Left lobe of liver (tissue), 2 donors: ENCODE results near the gene CPT1B. TPM values are rescaled to one million over a fixed set of nuclear protein-coding genes. Genes with fewer than 3 reads are reported as not detected.

Source experiments
- ATAC-seq: fragments of 200-7000 bp; cut with Tn5 transposase; one replicate; pipeline ENCODE4 v1.9.1; 2020; ENCODE audit warnings: mild to moderate bottlenecking, moderate library complexity
- DNase-seq: peaks from one replicate; pipeline ENCODE4 v3.0.0-alpha.2; 2020; ENCODE audit warnings: low spot score
- total RNA-seq: library from RNA; stranded (reverse); gene quantifications from one replicate; pipeline ENCODE4 v1.2.1, GENCODE V29; 2021
- donor health status: DM: no; HTN: no; CAD: no; lungs with moderate emphysema.
- donor health status: DM: no; HTN: yes; CAD: no.

Gene CPT1B
- total RNA-seq, 1 donor from 2014 or later: 24.7 TPM

DNA sequence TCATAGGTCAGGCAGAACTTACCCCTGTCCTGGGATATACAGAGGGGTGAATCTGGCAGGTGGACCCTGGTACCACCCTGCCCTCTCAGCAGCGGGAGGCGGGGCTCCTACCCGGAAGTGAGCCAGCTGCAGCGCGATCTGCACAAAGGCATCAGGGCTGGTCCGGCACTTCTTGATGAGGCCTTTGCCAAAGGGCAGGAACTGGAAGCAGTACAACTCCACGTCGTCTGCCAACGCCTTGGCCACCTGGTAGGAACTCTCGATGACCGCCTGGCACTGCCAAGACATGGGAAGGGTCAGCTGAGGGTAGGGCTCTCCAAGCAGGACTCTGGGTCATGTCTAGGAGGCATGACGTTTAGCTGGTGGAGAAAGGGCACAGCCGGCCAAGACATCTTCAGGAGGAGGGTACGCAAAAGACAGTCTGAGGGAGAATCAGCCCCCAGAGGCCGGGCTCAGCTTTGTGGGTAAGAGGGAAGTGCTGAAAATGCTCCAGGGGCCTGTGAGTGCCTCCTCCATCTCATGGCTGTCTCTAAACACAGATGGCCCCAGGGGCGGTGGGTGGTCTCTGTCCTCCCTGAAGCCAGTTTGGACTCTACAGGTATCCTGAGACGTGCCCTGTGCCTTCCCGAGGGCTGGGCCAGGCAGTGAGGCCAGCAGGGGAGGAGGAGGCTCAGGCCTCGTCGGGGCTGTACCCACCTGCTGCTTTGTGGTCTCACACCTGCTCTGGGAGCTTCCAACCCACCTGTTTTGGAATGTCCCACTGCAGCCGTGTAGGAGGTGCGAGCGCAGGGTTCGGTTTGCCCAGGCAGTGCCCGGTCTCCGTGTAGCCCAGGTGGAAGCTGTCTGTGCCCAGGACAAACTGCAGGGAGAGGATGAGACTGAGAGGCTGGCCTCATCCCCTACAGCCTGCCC lies 6.7 kb downstream of the CPT1B start:
- ATAC-seq (no peak), DNase-seq (no peak)

DNA sequence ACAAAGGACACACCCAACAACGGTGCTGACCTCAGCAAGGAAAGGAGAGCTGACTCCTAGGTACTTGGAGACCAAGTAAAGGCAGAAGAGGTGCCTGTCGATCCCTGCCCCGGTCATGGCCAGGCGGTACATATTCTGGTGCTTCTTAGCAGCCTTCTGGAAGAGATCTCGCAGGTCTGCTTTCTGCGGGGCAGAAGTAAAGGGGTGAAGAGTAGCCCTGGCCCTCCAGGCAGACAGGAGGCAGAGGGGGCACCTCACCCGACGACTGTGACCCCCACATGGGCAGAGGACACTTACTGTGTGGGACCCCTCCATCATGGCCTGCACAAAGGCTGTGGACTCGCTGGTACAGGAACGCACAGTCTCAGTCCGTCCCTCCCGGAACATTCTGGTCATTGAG lies 7.4 kb downstream of the CPT1B start:
- ATAC-seq (no peak), DNase-seq (no peak)

DNA sequence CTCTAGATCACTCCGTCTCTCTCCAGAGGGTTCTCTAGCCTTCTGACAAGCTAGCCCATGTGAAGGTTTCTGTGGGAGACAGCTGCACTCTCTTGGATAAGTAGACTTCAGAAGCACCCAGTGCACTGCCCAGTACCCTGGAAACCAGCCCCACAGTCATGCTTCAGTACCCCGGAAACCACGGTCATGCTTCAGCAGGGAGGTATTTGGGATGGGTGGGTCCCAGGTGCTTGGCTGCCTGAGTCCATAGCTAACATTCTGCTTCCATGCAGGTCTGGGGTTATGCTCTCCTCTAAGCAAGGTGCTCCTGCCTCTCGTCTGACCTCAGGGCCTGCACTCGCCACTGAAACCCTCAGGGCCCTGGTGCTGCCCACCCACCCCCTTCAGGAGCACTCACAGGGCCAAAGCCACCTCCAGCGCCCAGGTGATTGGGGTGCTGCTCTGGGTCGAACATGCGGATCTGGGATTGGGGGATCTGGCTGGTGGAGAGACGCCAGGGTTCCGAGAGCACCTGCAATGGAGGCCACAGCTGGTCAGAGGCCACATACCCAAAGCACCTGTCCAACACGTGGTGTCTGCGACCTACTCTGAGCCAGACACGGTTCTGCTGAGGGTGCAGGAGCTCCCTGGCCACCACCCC lies 8.2 kb downstream of the CPT1B start:
- DNase-seq (no peak), ATAC-seq (no peak)

DNA sequence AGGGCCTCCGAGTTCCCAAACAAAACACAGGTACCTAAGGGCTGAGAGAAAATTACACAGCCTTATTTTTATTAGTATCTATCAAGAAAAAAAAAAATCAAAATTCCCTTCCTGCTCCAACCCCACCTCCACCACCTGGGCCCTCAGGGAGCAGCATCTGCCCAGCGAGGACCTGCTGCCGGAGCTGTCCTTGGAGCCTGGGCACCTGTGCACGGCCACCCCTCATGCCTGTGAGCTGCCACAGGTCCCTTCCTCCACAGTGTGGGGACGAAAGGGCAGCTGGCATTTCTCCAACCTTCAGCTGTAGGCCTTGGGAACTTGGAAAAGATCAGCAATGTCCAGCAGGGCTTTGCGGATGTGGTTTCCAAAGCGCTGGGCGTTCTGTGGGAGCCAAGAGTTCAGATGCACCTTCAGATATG lies 9.2 kb downstream of the CPT1B start:
- peak; percentile 75 for ATAC-seq
- peak; percentile 92 for DNase-seq

DNA sequence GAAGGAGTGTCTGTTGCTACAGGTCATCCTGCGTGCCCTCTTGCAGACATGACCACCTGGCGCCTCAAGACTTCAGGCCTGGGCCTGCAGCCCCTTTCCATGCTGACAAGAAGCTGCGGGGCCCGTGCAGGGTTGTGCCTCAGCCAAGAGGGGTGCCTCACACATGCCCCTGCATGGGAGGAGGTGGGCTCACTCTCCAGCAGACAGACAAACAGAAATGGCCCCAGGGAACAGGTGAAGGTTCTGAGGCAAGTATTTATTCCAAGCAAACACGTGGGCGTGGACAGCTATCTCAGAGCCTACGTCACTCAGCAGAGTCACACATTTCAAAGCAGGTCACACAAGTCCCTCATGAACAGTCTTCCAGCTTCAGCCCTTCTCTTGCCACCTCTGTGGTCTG lies 9.6 kb downstream of the CPT1B start:
- DNase-seq (peak; percentile 81), ATAC-seq (peak; percentile 74)

DNA sequence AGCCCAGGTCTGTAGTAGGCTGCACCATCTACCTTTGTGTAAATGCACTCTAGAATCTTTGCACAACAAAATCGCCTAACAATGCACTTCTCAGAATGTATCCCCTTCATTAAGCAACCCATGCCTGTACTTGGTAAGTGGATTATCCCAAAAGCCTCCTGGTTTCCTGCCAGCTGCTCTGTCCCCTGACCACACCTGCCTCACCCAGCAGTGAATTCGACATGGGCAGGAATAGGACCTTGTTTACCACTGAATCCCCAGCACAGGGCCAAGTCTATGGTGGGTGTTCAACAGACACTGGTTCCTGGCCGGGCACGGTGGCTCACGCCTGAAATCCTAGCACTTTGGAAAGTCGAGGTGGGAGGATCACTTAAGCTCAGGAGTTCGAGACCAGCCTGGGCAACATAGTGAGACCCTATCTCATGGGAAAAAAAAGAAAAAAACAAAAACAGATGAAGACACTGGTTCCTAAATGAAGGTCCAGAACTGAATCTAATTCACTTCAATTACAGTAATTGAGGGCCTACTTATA lies 10.4 kb downstream of the CPT1B start:
- DNase-seq: no peak
- ATAC-seq: no peak

DNA sequence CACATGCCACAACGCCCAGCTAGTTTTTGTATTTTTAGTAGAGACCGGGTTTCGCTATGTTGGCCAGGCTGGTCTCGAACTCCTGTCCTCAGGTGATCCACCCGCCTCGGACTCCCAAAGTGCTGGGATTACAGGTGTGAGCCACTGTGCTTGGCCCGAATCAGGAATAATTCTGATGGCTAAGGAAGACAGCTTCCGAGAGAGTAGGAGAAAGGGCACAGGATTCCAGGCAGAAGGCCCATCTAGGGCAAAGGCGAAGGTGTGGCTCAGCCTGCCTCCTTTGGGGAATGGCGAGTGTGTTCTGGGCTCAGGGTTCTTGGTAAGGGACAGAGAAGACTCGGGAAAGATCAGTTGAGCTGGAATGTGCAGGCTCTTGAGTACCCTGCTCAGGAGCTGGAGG lies 13.9 kb downstream of the CPT1B start:
- ATAC-seq (no peak), DNase-seq (no peak)

DNA sequence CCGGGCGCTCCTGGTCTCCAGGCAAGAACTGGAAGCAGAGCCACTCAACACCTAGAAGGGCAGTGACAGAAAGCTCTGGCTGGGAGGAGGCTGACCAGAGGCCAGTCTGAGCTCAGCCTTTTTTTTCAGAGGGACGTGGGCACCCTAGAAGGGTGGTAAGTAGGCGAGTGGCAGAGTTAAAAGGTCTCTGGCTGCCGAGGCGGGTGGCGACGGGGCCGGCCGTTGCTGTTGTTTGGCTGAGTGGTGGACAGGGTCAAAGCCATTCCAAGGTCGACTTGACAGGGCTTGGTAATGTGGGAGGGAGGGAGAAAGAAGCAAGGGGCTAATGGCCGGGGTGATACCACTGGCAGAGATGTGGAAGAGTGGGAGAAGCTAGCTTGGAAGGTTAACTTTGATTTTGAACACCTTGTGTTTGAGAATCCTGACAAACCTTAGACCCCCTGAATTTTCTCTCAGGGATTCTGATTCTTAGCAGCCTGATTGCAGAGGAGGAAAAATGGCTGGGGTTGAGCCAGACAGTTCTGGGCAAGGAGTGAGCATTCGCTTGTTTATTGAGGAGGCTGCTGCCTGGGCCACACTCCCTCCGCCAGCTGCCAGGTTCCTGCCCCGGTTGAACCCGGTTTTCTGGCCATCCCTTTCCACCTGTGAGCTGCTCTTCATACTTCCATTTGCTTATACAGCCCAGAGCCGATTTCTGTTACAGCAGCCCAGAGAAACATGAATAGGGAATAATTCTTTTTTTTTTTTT lies 14.6 kb downstream of the CPT1B start:
- peak; percentile 67 for DNase-seq
- peak; percentile 60 for ATAC-seq

DNA sequence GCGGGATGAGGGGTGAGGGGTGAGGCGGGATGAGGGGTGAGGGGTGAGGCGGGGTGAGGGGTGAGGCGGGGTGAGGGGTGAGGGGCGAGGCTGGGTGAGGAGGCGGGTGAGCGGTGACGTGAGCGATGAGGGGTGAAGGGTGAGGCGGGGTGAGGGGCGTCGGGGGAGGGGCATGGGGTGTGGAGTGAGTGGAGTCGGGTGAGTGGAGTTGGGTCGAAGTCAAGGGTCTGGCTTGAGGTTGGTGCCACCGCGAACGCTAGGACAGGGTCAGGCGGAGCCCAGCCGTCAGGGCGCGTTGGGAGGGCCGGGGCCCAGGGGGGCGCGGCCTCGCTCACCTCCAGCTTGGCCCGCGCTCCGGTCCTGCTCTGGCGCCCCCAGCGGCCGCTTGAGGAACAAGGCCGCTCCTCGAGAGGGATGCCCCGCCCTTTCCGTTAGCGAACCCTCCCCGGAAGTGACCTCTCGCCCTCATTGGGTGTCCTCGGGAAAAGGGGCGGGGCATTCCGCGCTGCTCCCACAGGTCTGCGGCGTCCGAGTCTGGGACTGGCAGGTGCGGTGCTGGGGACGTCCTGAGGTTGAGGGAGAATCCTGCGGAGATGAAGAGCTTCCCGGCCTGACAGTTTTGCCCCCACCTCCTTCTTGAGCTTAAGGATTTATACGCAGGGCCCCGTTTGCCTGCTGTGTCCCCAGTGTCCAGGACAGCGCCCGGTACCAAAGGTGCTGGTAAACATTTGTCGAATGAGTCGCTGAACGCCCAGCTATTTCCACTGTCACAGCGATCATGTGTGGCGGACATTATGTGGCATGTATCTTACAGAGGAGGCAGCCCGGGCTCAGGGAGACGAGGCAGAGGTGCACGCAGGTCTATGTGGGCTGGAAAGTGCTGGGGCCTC lies 15.5 kb downstream of the CPT1B start, which contains the start of gene SYCE3:
Gene SYCE3 (minus strand): TSS at position 397 of the 890 bp plus-strand sequence. CDS start 6,514 bp downstream, outside the sequence.
- DNase-seq (peak; percentile 98), ATAC-seq (peak; percentile 93)

DNA sequence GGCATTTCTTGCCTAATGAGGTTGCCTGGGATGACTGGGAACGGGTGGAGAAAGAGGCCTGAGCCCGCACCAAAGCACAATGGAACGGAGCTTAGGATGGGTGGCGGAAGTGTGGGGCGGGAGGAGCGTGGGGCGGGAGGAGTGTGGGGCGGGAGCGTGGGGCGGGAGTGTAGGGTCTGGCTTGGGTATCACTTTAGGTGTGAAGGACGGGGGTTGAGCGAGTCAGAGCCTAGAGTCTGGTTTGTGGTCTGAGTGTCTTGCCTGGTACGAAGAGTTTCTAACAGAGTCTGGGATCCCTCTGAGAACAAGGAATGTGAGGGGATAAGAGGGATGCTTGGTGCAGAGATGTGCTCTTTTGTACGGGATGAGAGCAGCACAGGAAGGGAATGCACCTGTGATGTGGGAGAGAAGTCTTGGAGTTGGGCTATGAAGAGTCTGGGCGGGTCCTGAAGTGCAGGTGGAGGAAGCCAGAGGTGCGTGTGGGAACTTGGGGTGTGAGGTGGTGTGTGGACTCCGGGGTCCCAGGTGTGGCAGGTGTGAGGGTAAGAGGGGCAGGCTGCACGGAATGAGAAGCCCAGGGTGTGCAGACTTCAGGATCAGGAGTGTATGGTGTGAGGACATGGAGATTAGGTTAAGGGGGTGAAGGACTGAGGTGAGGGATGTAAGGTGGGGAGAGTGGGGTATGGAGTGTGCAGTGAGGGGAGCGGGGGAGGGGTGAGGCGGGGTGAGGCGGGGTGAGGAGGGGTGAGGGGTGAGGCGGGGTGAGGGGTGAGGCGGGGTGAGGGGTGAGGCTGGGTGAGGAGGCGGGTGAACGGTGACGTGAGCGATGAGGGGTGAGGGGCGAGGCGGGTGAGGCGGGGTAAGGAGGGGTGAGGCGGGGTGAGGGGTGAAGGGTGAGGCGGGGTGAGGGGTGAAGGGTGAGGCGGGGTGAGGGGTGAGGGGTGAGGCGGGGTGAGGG lies 16.5 kb downstream of the CPT1B start:
- ATAC-seq (no peak), DNase-seq (no peak)

DNA sequence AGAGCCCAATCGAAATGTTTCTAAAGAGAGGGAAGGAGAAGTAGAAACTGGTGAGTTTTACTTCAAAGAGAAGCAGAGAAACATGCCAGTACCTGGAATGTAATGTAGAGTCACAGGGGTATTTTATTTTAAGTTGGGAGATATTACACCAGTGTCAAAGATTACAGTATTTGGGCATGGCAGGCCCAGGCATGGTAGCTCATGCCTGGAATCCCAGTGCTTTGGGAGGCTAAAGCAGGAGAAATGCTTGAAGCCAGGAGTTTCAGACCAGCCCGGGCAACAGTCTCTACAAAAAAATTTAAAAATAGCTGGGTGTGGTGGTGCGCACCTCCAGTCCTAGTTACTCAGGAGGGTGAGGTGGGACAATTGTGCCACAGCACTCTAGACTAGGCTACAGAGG lies 18.2 kb downstream of the CPT1B start:
- ATAC-seq: no peak

DNA sequence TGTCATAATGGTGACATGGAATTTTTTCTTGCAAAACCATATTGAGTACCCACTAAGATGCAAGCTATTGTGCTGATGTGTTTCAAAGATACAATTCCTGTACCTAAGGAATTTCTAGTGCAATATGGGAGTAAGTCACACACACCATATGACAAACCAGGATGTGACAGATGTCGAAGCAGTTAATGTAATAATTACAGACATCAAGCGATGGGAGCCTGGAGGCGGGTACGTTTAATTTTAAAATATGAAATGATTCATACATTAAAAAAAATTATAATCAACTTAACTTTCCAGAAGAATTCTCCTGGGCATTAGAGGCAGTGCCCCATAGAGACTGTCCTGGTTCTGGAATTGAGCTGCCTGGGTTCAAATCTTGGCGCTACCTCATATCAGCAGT lies 21.5 kb downstream of the CPT1B start:
- ATAC-seq: no peak
- DNase-seq: no peak

More for the DNA sequence above, 18.2 kb downstream of the CPT1B start:
- no peak for DNase-seq

DNA sequence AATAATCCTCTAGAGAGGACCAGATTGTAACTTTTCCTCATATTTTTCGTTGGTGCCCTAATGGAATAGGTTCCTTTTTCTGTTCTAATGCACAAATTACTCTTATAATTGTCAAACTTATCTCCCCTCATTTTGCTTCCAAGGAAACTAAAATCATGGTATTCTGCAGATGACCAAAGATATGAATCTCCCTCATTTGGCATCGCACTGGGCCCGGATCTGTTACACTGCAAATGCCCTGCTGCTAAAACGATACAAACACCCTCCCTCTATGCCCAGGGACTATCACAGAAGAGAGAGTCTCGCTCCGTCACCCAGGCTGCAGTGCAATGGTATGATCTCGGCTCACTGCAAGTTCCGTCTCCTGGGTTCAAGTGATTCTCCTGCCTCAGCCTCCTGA lies 24.9 kb downstream of the CPT1B start:
- ATAC-seq (no peak), DNase-seq (no peak)

DNA sequence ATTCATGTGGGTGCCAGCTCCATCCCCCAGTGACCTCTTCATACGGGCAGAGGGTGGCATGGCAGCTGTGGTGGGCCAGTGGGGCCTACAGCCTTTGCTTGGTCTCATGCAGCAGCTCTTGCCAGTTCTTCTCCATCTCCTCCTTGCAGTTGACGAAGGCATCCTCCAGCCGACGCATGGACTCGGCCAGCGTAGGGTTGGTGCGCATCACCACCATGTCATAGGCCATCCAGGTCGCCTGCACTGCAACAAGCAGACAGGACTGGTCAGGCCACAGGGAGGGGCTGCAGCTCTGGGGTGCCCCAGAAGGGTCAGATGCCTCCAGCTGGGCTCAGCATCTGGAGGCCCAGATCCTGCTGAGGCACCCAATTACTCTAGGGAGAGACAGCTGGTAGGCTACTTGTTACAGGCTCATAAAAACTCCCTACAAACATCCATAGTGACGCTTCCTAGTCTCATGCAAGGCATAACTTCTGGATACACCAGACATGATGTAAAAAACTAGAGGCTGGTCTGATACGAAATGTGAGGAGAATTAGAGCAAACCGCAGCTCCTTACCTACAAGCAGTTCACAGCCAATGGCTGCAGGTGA lies 27.0 kb downstream of the CPT1B start:
- DNase-seq (no peak), ATAC-seq (no peak)

DNA sequence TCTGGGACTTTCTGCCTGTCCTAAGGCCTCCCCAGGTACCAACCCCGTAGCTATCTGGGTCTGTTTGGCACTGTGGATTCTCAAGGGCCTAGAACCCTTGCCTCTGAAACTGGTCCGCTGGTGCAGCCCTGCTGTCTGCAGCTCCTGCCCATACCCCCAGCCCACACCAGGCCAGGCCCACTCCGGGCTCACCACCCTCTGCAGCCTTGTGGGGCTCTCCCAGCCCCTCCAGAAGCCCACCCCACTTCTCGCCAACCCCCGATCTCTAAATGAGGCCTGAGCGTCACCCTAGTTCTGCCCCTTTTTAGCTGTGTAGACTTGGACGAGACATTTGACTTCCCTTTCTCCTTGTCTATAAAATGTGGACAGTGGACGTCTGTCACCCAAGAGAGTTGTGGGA lies 27.8 kb downstream of the CPT1B start:
- ATAC-seq (no peak), DNase-seq (no peak)

DNA sequence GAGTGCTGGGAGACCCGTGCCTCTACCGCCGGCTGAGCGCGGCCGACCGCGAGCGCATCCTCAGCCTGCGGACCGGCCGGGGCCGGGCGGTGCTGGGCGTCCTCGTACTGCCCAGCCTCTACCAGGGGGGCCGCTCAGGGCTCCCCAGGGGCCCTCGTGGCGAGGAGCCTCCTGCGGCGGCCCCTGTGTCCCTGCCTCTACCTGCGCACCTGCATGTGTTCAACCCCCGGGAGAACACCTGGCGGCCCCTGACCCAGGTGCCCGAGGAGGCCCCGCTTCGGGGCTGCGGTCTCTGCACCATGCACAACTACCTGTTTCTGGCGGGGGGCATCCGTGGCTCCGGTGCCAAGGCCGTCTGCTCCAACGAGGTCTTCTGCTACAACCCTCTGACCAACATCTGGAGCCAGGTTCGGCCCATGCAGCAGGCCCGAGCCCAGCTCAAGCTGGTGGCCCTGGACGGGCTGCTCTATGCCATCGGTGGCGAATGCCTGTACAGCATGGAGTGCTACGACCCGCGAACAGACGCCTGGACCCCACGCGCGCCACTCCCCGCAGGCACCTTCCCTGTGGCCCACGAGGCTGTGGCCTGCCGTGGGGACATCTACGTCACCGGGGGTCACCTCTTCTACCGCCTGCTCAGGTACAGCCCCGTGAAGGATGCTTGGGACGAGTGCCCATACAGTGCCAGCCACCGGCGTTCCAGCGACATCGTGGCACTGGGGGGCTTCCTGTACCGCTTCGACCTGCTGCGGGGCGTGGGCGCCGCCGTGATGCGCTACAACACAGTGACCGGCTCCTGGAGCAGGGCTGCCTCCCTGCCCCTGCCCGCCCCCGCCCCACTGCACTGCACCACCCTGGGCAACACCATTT lies 29.1 kb downstream of the CPT1B start:
- ATAC-seq (no peak), DNase-seq (no peak)

DNA sequence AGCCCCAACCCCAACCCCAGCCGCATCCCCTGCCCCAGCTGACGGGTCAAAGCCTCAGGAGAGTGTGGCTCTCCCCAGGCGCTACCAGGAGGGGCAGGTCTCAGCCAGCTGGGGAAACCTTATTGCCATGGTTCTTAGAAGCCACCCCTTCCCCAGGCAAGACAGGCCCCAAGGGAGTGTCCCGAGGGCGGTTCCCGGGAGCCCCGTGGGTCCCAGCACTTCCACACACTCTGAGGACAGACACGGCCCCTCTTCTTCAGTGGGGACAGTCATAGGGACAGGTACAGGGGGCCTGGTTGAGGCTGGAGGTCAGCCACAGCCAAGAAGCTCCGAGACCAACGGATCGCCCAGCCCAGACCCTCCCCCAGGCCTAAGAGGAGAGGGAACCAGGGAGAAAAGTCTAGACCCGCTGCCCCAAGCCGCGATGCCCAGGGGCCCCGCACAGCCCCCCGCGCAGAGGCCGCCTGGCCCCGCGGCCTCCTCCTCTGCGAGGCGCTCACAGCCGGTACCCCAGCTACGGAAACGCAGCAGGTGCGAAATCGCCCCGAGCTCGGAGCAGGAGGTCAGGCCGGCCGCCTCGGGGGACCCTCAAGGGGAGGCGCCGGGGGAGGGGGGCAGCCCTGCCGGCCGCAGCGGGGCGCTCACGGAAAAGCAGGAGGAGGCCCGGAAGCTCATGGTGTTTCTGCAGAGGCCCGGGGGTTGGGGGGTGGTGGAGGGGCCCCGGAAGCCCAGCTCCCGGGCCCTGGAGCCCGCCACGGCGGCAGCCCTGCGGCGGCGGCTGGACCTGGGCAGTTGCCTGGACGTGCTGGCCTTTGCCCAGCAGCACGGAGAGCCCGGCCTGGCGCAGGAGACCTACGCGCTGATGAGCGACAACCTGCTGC lies 29.9 kb downstream of the CPT1B start:
- DNase-seq: peak; percentile 73

More for the DNA sequence above, 29.9 kb downstream of the CPT1B start:
- ATAC-seq: peak; percentile 80
